ENCODE results near the gene PTCH2. TPM values are rescaled to one million over a fixed set of nuclear protein-coding genes. Genes with fewer than 3 reads are reported as not detected.

The PTCH2 gene
- total RNA-seq, 1 donor from 2014 or later = not detected

DNA sequence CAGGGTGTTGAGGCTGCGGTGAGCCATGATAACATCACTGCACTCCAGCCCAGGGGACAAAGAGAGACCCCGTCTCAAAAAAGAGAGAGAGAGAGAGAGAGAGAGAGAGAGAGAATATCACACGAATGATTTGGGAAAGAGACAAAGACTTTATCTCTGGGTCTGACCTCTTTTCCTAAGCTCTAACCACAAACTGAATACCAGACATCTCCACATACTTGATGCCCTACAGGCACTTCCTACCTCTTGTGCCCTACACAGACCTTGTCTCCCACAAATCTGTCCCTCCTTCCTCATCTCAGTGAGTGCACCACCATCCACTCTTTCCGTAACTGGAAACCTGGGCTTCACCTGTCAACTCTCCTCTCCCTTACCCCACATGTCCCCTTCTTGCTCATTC is 27.0 kb upstream of the PTCH2 start:
- DNase-seq (ENCODE audit: low spot score) = no peak
- no peak overlapping the region for H3K4me3 ChIP-seq
- H3K27ac ChIP-seq = no peak overlapping the region
- Mint-ChIP-seq H3K36me3 (peaks cover 20% of the 10 kb centered on the region), H3K27me3 (ENCODE audit: insufficient read depth, low read depth) (no peaks in the 10 kb centered on the region), H3K4me3 (no peak overlapping the region), H3K4me1 (no peaks in the 10 kb centered on the region), H3K9me3 (no peaks in the 10 kb centered on the region), H3K27ac (peak overlapping the region; percentile 6)
- no peaks in the 10 kb centered on the region for H3K79me2 ChIP-seq (ENCODE audit: low read depth)
- TF ChIP-seq EZH2phosphoT487 (IDR thresholded peaks at IDR 0.05) = no peak
- TF ChIP-seq, protein P1, sequence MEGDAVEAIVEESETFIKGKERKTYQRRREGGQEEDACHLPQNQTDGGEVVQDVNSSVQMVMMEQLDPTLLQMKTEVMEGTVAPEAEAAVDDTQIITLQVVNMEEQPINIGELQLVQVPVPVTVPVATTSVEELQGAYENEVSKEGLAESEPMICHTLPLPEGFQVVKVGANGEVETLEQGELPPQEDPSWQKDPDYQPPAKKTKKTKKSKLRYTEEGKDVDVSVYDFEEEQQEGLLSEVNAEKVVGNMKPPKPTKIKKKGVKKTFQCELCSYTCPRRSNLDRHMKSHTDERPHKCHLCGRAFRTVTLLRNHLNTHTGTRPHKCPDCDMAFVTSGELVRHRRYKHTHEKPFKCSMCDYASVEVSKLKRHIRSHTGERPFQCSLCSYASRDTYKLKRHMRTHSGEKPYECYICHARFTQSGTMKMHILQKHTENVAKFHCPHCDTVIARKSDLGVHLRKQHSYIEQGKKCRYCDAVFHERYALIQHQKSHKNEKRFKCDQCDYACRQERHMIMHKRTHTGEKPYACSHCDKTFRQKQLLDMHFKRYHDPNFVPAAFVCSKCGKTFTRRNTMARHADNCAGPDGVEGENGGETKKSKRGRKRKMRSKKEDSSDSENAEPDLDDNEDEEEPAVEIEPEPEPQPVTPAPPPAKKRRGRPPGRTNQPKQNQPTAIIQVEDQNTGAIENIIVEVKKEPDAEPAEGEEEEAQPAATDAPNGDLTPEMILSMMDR (IDR thresholded peaks at IDR 0.05) = no peak
- no peak for TF ChIP-seq EZH2 (IDR thresholded peaks at IDR 0.05)
- H4K20me1 ChIP-seq (ENCODE audit: low read depth) = no peaks in the 10 kb centered on the region
- no peaks in the 10 kb centered on the region for H3F3A ChIP-seq (ENCODE audit: low read depth)
- H3K4me1 ChIP-seq = no peaks in the 10 kb centered on the region
- no peaks in the 10 kb centered on the region for H3K9me3 ChIP-seq (ENCODE audit: low read depth)
- no peak overlapping the region for H2AFZ ChIP-seq (replicated peaks)
- H3K9ac ChIP-seq = no peak overlapping the region
- no peaks in the 10 kb centered on the region for H3K27me3 ChIP-seq
- H3K4me2 ChIP-seq = no peak overlapping the region
- peaks cover 7% of the 10 kb centered on the region for H3K36me3 ChIP-seq

DNA sequence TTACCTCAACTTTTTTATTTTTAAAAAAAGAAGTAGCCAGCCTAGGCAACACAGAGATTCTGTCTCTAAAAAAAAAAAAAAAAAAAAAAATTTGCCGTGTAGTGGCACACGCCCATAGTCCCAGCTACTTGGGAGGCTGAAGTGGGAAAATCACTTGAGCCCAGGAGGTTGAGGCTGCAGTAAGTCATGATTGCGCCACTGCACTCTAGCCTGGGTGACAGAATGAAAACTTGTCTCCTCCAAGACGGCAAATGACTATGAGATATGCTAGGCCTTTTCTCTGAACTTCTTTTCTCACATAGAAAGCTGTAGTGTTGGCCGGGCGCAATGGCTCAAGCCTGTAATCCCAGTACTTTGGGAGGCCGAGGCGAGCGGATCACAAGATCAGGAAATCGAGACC is 24.7 kb upstream of the PTCH2 start:
- no peak overlapping the region for H3K4me2 ChIP-seq
- H3K79me2 ChIP-seq (ENCODE audit: low read depth) = no peaks in the 10 kb centered on the region
- TF ChIP-seq, protein P1 (IDR thresholded peaks at IDR 0.05) = no peak
- TF ChIP-seq EZH2 (IDR thresholded peaks at IDR 0.05) = no peak
- TF ChIP-seq EZH2phosphoT487 (IDR thresholded peaks at IDR 0.05) = no peak
- no peaks in the 10 kb centered on the region for H4K20me1 ChIP-seq (ENCODE audit: low read depth)
- Mint-ChIP-seq H3K36me3 (peaks cover 18% of the 10 kb centered on the region), H3K27me3 (ENCODE audit: insufficient read depth, low read depth) (no peaks in the 10 kb centered on the region), H3K4me3 (no peak overlapping the region), H3K4me1 (no peaks in the 10 kb centered on the region), H3K27ac (no peak overlapping the region), H3K9me3 (no peaks in the 10 kb centered on the region)
- H3K27ac ChIP-seq = no peak overlapping the region
- no peak overlapping the region for H2AFZ ChIP-seq (replicated peaks)
- no peaks in the 10 kb centered on the region for H3F3A ChIP-seq (ENCODE audit: low read depth)
- DNase-seq (ENCODE audit: low spot score) = no peak
- no peaks in the 10 kb centered on the region for H3K27me3 ChIP-seq
- no peaks in the 10 kb centered on the region for H3K9me3 ChIP-seq (ENCODE audit: low read depth)
- H3K4me1 ChIP-seq = no peaks in the 10 kb centered on the region
- no peak overlapping the region for H3K4me3 ChIP-seq
- H3K36me3 ChIP-seq = no peaks in the 10 kb centered on the region
- no peak overlapping the region for H3K9ac ChIP-seq

DNA sequence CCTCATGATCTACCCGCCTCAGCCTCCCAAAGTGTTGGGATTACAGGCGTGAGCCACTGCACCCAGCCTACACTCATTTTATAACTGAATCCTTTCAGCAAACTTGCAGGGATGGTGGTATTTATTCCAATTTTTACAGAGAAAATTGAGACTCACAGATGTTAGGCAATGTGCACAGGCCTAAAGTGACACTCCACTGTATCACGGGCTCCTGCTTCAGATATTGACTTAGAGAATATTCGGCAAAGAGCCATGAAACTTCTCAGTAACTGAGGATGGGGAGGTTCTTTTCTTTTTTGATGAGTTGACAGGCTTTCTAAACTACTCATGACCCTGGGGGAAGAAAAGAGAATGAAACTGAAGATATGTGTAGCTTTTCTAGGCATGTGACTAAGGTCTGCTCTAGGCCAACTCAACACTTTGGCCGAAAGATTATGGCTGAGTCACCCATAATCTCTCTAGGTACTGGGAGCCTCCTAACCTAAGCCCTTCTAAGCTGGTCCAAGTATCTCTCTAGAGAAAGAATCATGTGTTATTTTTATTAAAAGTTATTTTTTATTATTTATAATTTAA is 19.9 kb upstream of the PTCH2 start:
- Histone ChIP-seq H3K36me3 (no peaks in the 10 kb centered on the region), H3K9me3 (ENCODE audit: low read depth) (no peaks in the 10 kb centered on the region), H3K4me3 (no peak overlapping the region), H2AFZ (replicated peaks) (no peak overlapping the region), H3K4me1 (no peaks in the 10 kb centered on the region), H3F3A (ENCODE audit: low read depth) (no peaks in the 10 kb centered on the region), H4K20me1 (ENCODE audit: low read depth) (no peaks in the 10 kb centered on the region), H3K27me3 (no peaks in the 10 kb centered on the region), H3K4me2 (no peak overlapping the region), H3K27ac (no peak overlapping the region), H3K9ac (no peak overlapping the region), H3K79me2 (ENCODE audit: low read depth) (no peaks in the 10 kb centered on the region)
- Mint-ChIP-seq H3K36me3 (peaks cover 7% of the 10 kb centered on the region), H3K4me1 (no peaks in the 10 kb centered on the region), H3K27ac (no peak overlapping the region), H3K27me3 (ENCODE audit: insufficient read depth, low read depth) (no peaks in the 10 kb centered on the region), H3K4me3 (no peak overlapping the region), H3K9me3 (no peaks in the 10 kb centered on the region)
- DNase-seq (ENCODE audit: low spot score) = no peak
- TF ChIP-seq EZH2 (IDR thresholded peaks at IDR 0.05) = no peak
- TF ChIP-seq, protein P1 (IDR thresholded peaks at IDR 0.05) = no peak

All from neural progenitor cell (in vitro differentiated cells).